ENCODE data around the gene COMP. TPM values are rescaled to one million over a fixed set of nuclear protein-coding genes. Genes with fewer than 3 reads are reported as not detected.

COMP gene
- total RNA-seq, 4 donors from 2014 or later, result 0.76 TPM; not detected in 3

DNA sequence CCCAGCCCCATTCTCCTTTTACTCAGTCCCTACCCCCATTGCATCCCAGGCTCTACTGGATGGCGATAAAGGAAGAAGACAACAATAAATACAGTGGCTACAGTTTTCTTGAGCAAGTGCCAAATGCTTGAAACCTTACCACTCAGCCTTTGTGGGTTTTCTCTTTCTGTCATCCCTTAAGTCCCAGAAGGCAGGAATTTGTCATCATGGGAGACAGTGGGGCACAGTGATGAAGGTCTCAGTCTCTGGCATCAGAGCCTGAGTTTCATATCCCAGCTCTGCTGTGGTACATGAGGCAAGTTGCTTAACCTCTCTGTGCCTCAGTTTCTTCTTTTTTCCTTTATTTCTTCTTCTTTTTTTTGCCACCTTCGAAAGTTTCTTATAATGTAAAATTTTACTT, 5.1 kb upstream of the COMP start:
- Histone ChIP-seq H3K9me3 (no peaks in the 10 kb centered on the region), H3K4me1 (peaks cover 0 to under 1% of the 10 kb centered on the region in 2 donors), H3K27me3 (peaks cover 0 to 9% of the 10 kb centered on the region in 2 donors), H3K36me3 (no peaks in the 10 kb centered on the region), H3K4me3 (no peak overlapping the region), H3K27ac (no peak overlapping the region)
- no peak for DNase-seq
- intact Hi-C loops (cut with DNase I; ENCODE audit: low total_unique reads), result no loop called here
- TF ChIP-seq, protein P1, sequence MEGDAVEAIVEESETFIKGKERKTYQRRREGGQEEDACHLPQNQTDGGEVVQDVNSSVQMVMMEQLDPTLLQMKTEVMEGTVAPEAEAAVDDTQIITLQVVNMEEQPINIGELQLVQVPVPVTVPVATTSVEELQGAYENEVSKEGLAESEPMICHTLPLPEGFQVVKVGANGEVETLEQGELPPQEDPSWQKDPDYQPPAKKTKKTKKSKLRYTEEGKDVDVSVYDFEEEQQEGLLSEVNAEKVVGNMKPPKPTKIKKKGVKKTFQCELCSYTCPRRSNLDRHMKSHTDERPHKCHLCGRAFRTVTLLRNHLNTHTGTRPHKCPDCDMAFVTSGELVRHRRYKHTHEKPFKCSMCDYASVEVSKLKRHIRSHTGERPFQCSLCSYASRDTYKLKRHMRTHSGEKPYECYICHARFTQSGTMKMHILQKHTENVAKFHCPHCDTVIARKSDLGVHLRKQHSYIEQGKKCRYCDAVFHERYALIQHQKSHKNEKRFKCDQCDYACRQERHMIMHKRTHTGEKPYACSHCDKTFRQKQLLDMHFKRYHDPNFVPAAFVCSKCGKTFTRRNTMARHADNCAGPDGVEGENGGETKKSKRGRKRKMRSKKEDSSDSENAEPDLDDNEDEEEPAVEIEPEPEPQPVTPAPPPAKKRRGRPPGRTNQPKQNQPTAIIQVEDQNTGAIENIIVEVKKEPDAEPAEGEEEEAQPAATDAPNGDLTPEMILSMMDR (IDR thresholded peaks at IDR 0.05), result no peak
- no peak for TF ChIP-seq POLR2A (IDR thresholded peaks at IDR 0.05)

DNA sequence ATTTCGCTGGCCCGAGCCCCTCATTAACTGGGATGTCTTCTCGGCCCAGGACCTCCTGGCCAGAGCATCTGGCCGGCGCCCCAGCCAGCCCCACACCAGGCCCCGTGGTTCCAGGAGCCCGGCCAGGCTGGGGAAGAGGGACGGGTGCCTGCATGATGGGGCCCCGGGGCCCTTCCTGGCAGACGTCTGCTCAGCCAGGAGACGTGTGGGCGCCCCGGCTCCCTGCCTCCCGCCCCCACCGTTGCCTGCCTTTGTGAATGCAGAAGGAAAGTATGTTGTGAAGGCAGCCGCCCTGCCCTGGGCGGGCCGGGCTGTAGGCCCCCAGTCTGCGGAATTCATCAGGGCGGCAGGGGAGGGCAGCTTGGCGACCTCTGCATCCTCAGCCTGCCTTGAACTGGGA, 4.4 kb upstream of the COMP start:
- no peaks in the 10 kb centered on the region for H3K36me3 ChIP-seq
- no peak overlapping the region for H3K27ac ChIP-seq
- peaks cover 0 to 8% of the 10 kb centered on the region in 2 donors for H3K4me1 ChIP-seq
- intact Hi-C loops (cut with DNase I; ENCODE audit: low total_unique reads), result no loop called here
- no peaks in the 10 kb centered on the region for H3K9me3 ChIP-seq
- TF ChIP-seq, protein P1 (IDR thresholded peaks at IDR 0.05), result no peak
- TF ChIP-seq POLR2A (IDR thresholded peaks at IDR 0.05), result no peak
- no peak for DNase-seq
- H3K4me3 ChIP-seq, result no peak overlapping the region
- peaks cover 7 to 16% of the 10 kb centered on the region in 2 donors for H3K27me3 ChIP-seq

DNA sequence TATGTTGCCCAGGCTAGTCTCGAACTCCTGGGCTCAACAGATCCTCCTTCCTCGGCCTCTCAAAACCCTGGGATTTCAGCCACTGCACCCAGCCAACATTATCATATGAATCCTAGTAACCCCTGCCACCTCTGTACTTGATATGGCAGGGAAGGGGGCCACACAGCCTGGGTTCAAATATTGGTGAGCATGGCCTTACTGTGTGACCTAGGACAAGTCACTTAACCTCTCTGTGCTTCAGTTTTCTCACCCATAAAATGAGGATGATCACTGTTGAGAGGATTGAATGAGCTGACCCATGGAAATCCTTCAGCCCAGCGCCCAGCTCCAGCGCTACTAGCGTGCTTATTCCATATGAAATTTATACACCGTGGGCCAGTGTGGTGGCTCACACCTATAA, 3.6 kb upstream of the COMP start:
- Histone ChIP-seq H3K4me3 (no peak overlapping the region), H3K27ac (no peak overlapping the region), H3K9me3 (no peaks in the 10 kb centered on the region), H3K4me1 (peaks cover 0 to 14% of the 10 kb centered on the region in 2 donors), H3K36me3 (no peaks in the 10 kb centered on the region), H3K27me3 (peaks cover 14 to 23% of the 10 kb centered on the region in 2 donors)
- TF ChIP-seq, protein P1 (IDR thresholded peaks at IDR 0.05), result no peak
- no peak for TF ChIP-seq POLR2A (IDR thresholded peaks at IDR 0.05)
- no peak for DNase-seq
- intact Hi-C loops (cut with DNase I; ENCODE audit: low total_unique reads), result no loop called here

DNA sequence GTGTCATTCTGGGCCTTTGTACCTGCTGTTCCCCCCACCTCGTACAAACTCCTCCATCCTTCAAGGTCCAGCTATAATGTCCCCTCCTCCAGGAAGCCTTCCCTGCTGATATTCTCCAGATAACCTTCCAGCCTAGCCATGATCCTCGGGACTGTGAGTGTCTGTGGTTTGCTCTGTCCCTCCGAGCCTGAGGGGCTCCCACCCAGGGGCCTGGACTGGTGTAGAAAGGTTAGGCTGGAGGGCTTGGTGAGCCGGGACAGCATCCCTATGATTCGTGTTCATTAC, 2.9 kb upstream of the COMP start:
- Histone ChIP-seq H3K27me3 (peaks cover 21 to 30% of the 10 kb centered on the region in 2 donors), H3K36me3 (no peaks in the 10 kb centered on the region), H3K9me3 (no peaks in the 10 kb centered on the region), H3K4me1 (peaks cover 0 to 15% of the 10 kb centered on the region in 2 donors), H3K4me3 (no peak overlapping the region), H3K27ac (no peak overlapping the region)
- intact Hi-C loops (cut with DNase I; ENCODE audit: low total_unique reads), result no loop called here
- DNase-seq, result no peak
- TF ChIP-seq POLR2A (IDR thresholded peaks at IDR 0.05), result no peak
- TF ChIP-seq, protein P1 (IDR thresholded peaks at IDR 0.05), result no peak

DNA sequence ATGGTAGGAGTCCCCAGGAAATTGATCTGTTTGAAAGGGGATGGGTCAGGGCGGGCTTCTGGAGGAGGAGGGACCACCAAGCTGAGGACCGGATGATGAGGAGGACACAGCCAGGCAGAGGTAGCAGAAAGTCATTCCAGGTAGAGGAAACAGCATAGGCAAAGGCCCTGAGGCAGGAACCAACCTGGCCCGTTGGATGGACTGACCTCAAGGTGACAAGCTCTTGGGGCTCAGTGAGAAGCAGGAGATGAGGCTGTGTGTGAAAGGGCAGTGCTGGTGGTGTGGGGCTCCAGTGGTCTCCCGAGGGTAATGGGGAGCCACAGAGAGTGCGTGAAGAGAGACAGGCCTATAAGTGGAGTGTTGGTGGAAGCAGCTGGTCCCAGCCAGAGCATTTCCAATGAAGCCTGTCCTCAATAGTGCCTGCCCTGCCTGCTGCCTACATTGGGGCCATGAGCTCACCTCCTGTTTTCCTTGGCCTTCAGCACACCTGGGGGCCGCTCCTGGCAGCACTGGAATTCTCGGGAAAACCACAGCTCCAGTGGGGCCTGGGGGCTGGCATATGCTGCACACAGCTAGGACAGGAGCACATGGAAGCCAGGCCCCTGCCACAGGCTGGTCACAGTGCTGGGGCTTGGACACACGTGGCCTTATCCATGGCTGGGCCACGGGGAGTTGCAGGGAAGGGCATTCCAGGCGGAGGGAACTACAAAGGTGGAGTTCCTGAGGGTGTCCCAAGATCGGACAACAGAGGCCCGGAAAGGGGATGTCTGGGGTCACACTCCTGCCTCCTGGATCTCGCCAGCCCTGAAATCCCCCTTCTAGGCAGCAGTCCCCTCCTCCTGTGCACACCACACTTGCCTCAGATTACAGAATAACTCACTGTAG, 2.3 kb upstream of the COMP start:
- Histone ChIP-seq H3K4me1 (peaks cover 0 to 15% of the 10 kb centered on the region in 2 donors), H3K27me3 (peaks cover 22 to 36% of the 10 kb centered on the region in 2 donors), H3K4me3 (no peak overlapping the region), H3K27ac (no peak overlapping the region), H3K9me3 (no peaks in the 10 kb centered on the region), H3K36me3 (no peaks in the 10 kb centered on the region)
- intact Hi-C loops (cut with DNase I; ENCODE audit: low total_unique reads), result no loop called here
- TF ChIP-seq, protein P1 (IDR thresholded peaks at IDR 0.05), result no peak
- no peak for TF ChIP-seq POLR2A (IDR thresholded peaks at IDR 0.05)
- DNase-seq, result no peak
